Skin of body (tissue), 2 donors: ENCODE measurements around the gene DTX1. TPM values are rescaled to one million over a fixed set of nuclear protein-coding genes. Genes with fewer than 3 reads are reported as not detected.

Experiments used
- DNase-seq: peaks from one replicate; lab custom pipeline; 2025; lab: John Stamatoyannopoulos, UW
- total RNA-seq: library from RNA; depleted of rRNA; stranded (reverse); fragments of >200 nt; gene quantifications from one replicate; pipeline ENCODE4 v1.2.3, GENCODE V29; 2014

Gene DTX1
- total RNA-seq, 1 donor from 2014 or later = 9.0 TPM

GRCh38 chr12:113093409-113094101, 37.0 kb downstream of the DTX1 start:
- DNase-seq = no peak

GRCh38 chr12:113094738-113095137, 38.2 kb downstream of the DTX1 start:
- DNase-seq = no peak

GRCh38 chr12:113095405-113095804, 38.9 kb downstream of the DTX1 start:
- DNase-seq = no peak

- DNase-seq = no peak
Observed at GRCh38 chr12:113096675-113097461, 40.3 kb downstream of the DTX1 start.

GRCh38 chr12:113097716-113098440, 41.3 kb downstream of the DTX1 start:
- no peak for DNase-seq

- DNase-seq = peak; percentile 63
Observed at GRCh38 chr12:113098441-113099028, 42.0 kb downstream of the DTX1 start.

GRCh38 chr12:113099364-113099763, 42.8 kb downstream of the DTX1 start:
- no peak for DNase-seq

- DNase-seq = no peak
Observed at GRCh38 chr12:113099764-113100163, 43.2 kb downstream of the DTX1 start.

- DNase-seq = no peak
Observed at GRCh38 chr12:113101751-113102150, 45.2 kb downstream of the DTX1 start.

GRCh38 chr12:113102811-113103210, 46.3 kb downstream of the DTX1 start:
- no peak for DNase-seq

- no peak for DNase-seq
Observed at GRCh38 chr12:113103756-113104450, 47.4 kb downstream of the DTX1 start.

GRCh38 chr12:113104953-113105510, 48.5 kb downstream of the DTX1 start:
- no peak for DNase-seq

GRCh38 chr12:113105606-113106271, 49.2 kb downstream of the DTX1 start:
- no peak for DNase-seq

- no peak for DNase-seq
Observed at GRCh38 chr12:113106361-113106760, 49.8 kb downstream of the DTX1 start.

- DNase-seq = no peak
Observed at GRCh38 chr12:113108308-113108707, 51.8 kb downstream of the DTX1 start.

GRCh38 chr12:113109360-113109759, 52.8 kb downstream of the DTX1 start:
- DNase-seq = no peak

- DNase-seq = no peak
Observed at GRCh38 chr12:113109872-113110599, 53.5 kb downstream of the DTX1 start.

- no peak for DNase-seq
Observed at GRCh38 chr12:113111247-113111646, 54.7 kb downstream of the DTX1 start.

GRCh38 chr12:113112043-113112899, 55.7 kb downstream of the DTX1 start:
- no peak for DNase-seq
